Fibroblast of the aortic adventitia (primary cell): Measurements from ENCODE around the gene RNF112. TPM values are rescaled to one million over a fixed set of nuclear protein-coding genes. Genes with fewer than 3 reads are reported as not detected.

Source experiments
- DNase-seq: peaks from one replicate; pipeline ENCODE4 v3.0.0-alpha.2; 2010; ENCODE audit warnings: low read depth
- H3K4me3 ChIP-seq: 2 replicates; pipeline ENCODE4 v1.5.1; 2011; ENCODE audit warnings: low read depth, mild to moderate bottlenecking, control low read depth, low read length, moderate library complexity
- total RNA-seq: library from RNA; depleted of rRNA; stranded (reverse); fragments of >200 nt; gene quantifications from 2 replicates; pipeline ENCODE4 v1.2.3, GENCODE V29; 2012; ENCODE audit warnings: low replicate concordance
- TF ChIP-seq, protein P1 (sequence below): IDR thresholded peaks from 2 replicates; pipeline ENCODE4 v1.5.1; 2011; ENCODE audit warnings: mild to moderate bottlenecking, low read length, control low read depth, inconsistent platforms; ENCODE audit not compliant: insufficient read depth

Gene RNF112
- total RNA-seq, 1 donor, result 0.36 TPM

DNA sequence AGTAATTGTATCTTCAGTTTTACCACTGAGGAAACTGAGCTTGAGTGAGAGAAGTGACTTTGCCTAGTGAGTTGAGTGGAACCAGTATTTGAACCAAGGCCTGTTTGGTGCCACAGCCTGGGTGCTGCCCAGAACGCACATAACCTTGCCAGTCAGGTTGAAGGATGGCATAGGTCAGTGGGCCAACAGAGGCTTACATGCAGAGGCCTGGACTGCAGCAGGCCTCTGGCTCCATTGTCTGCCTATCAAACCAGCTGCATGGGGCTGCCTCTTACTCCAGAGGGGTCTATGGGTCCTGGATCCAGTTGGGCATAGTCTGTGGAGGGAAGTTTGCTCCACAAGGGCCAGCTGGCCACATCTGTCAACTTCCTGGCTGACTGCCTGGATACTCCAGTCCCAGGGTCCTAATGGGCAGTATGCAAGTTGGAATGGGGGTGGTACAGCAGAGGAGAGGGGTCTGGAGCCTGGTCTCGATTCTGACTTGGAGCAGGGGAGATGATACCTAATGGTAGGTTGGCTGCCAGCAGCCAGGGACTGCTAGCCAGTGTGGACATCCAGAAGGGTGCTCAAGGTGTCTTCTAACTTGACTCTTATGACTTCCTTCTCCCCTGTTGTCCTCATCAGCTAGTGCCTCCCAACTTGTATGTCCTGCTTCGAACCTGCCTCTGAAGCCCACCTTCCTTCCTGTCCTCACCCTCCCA, 11.1 kb upstream of the RNF112 start:
- H3K4me3 ChIP-seq, result no peak overlapping the region
- TF ChIP-seq, protein P1, sequence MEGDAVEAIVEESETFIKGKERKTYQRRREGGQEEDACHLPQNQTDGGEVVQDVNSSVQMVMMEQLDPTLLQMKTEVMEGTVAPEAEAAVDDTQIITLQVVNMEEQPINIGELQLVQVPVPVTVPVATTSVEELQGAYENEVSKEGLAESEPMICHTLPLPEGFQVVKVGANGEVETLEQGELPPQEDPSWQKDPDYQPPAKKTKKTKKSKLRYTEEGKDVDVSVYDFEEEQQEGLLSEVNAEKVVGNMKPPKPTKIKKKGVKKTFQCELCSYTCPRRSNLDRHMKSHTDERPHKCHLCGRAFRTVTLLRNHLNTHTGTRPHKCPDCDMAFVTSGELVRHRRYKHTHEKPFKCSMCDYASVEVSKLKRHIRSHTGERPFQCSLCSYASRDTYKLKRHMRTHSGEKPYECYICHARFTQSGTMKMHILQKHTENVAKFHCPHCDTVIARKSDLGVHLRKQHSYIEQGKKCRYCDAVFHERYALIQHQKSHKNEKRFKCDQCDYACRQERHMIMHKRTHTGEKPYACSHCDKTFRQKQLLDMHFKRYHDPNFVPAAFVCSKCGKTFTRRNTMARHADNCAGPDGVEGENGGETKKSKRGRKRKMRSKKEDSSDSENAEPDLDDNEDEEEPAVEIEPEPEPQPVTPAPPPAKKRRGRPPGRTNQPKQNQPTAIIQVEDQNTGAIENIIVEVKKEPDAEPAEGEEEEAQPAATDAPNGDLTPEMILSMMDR, result no peak
- DNase-seq, result no peak

DNA sequence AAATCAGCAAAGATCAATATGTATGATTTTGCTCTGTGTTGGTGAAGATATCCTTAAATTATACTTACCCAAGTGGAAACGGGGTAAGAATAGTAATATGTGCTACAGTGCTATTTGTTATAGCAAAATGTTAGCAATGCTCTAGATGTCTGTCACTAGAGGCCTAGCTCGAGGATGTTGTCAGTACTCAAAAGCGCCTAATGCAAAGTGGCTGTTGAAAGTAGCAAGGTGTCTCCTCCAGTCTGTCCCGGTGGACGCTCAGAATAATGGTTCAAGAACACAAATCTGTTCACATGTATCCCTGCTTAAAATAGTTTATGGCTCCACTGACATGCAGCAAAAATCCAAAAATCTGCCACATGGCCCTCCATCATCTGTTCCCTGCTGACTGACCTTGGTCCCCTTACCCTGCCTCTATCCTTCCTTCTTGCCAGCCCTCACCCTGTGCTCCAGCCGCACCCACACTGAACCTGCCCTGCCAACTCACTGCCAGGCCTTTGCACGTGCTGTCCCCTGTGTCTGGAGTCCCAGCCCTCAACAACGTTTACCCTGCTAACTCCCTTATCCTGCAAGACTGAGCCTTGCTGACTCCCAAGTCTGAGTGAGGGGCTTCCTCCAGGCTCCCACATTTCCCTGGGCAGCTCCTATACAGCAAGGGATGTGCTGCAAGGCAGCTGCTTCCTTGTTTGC, 9.6 kb upstream of the RNF112 start:
- TF ChIP-seq, protein P1, result no peak
- no peak overlapping the region for H3K4me3 ChIP-seq
- no peak for DNase-seq

DNA sequence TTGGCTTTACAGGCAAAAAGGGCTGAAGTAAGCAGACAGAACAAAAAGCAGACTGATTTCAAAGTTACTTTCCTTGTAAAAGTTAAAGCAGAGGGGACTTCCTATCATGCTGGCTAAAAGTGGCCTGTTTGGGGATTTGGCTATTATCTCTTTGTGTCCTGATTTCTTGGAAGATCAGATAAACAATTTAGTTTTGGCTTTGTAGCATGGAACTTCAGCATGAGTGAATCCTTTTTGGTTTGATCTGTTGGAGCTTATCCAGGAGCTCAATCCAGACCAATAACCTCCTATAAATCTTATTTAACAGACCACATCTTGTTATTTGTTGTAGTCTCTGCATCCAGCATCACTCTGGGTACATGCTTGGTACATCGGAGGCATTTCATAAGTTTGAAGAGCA, 8.9 kb upstream of the RNF112 start:
- H3K4me3 ChIP-seq, result no peak overlapping the region
- TF ChIP-seq, protein P1, result no peak
- no peak for DNase-seq

DNA sequence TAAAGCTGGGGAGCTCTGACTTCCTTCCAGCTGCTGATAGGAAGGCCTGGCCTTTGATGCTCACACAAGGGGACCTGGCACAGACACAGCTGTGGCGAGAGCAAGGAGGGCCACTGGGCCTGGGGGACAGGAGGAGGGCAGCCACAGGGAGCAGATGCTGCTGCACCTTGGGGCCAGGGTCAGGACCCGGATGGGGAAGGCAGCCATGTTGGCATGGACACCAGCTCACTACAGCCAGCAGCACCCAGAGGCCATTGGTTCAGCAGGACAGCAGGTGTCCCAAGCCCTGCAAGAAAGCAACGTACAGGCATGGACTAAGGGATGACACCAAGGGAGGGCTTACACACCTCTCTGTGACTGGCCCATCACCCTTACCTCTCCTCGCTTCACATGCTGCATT, 8.0 kb upstream of the RNF112 start:
- TF ChIP-seq, protein P1, result no peak
- no peak for DNase-seq
- no peak overlapping the region for H3K4me3 ChIP-seq

DNA sequence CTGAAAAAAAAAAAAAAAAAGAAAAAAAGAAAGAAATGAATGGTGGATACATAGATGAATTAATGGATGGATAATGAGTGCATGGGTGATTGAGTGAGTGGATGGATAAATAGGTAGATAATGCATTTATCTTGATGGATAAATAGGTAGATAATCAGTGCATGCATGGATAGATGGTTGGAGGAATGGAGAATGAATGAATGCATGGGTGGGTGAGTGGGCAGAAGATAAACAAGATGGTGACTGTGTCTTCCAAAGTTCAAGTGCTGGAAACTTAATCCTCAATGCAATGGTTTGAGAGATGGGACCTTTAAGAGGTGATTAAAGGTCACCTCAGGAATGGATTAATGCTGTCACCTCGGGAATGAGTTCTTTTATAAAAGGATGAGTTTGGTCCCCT, 6.8 kb upstream of the RNF112 start:
- no peak overlapping the region for H3K4me3 ChIP-seq
- DNase-seq, result no peak
- TF ChIP-seq, protein P1, result no peak

DNA sequence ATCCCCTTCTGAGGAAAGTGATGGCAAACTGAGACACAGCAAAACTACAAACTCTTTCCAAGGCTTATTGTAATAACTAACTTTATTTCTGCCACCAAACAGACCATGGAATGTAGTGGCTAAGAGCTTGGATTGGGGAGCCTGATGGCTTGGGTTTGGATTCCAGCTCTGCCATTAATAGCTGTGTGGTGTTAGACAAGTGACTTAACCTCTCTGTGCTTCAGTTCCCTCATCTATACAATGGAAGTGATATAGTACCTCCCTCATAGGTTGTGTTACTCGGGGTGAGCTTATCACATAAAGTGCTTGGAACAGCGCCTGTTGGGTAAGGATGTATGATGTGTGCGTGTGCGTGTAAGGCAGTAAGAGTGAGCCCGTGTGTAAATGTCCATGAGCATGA, 5.9 kb upstream of the RNF112 start:
- DNase-seq, result no peak
- TF ChIP-seq, protein P1, result no peak
- H3K4me3 ChIP-seq, result no peak overlapping the region
